H9 (cell line): ENCODE measurements around the gene PUS3. TPM values are rescaled to one million over a fixed set of nuclear protein-coding genes. Genes with fewer than 3 reads are reported as not detected.

Source experiments
- DNase-seq: peaks from one replicate; pipeline ENCODE4 v3.0.0-alpha.2; 2017
- H2AFZ ChIP-seq: one replicate; pipeline ENCODE4 v1.6.1; 2013; ENCODE audit warnings: mild to moderate bottlenecking, low read length, control low read depth, moderate library complexity
- H2AK5ac ChIP-seq: 2 replicates; pipeline ENCODE4 v1.6.1; 2013; ENCODE audit warnings: low read length, control low read depth, mixed read lengths; ENCODE audit not compliant: insufficient read length
- H2BK120ac ChIP-seq: one replicate; pipeline ENCODE4 v1.6.1; 2013; ENCODE audit warnings: low read depth, mild to moderate bottlenecking, low read length, control low read depth, inconsistent platforms; ENCODE audit not compliant: poor library complexity, severe bottlenecking
- H2BK12ac ChIP-seq: 2 replicates; pipeline ENCODE4 v1.6.1; 2013; ENCODE audit warnings: low read length, control low read depth, mixed read lengths, low read depth; ENCODE audit not compliant: insufficient read length
- H2BK15ac ChIP-seq: 2 replicates; pipeline ENCODE4 v1.6.1; 2013; ENCODE audit warnings: low read depth, low read length, control low read depth
- H2BK20ac ChIP-seq: one replicate; pipeline ENCODE4 v1.6.1; 2013; ENCODE audit warnings: low read depth, mild to moderate bottlenecking, low read length, control low read depth, inconsistent platforms; ENCODE audit not compliant: poor library complexity, severe bottlenecking
- H2BK5ac ChIP-seq: 2 replicates; pipeline ENCODE4 v1.6.1; 2013; ENCODE audit warnings: low read length, control low read depth, mixed read lengths; ENCODE audit not compliant: insufficient read length
- H3K14ac ChIP-seq: 2 replicates; pipeline ENCODE4 v1.6.1; 2013; ENCODE audit warnings: low read length, control low read depth; ENCODE audit not compliant: insufficient read depth
- H3K18ac ChIP-seq: 2 replicates; pipeline ENCODE4 v1.6.1; 2013; ENCODE audit warnings: low read depth, mild to moderate bottlenecking, mixed read lengths, low read length, control low read depth; ENCODE audit not compliant: insufficient read length
- H3K23ac ChIP-seq: 2 replicates; pipeline ENCODE4 v1.6.1; 2013; ENCODE audit warnings: low read length, control low read depth, mixed read lengths, low read depth; ENCODE audit not compliant: insufficient read length
- H3K23me2 ChIP-seq: 2 replicates; pipeline ENCODE4 v1.6.1; 2013; ENCODE audit warnings: low read depth, mild to moderate bottlenecking, mixed read lengths, low read length, control low read depth; ENCODE audit not compliant: insufficient read length, poor library complexity, severe bottlenecking
- H3K27ac ChIP-seq: 2 replicates; pipeline ENCODE4 v1.5.1; 2013; ENCODE audit warnings: low read length, control low read depth, mixed read lengths, low read depth; ENCODE audit not compliant: insufficient read length
- H3K27me3 ChIP-seq: 2 replicates; pipeline ENCODE4 v1.6.1; 2013; ENCODE audit warnings: low read length, control low read depth, inconsistent platforms; ENCODE audit not compliant: insufficient read depth
- H3K4ac ChIP-seq: 2 replicates; pipeline ENCODE4 v1.6.1; 2013; ENCODE audit warnings: low read depth, mild to moderate bottlenecking, control low read depth, inconsistent platforms, low read length, moderate library complexity
- H3K4me1 ChIP-seq: 2 replicates; pipeline ENCODE4 v1.6.1; 2013; ENCODE audit warnings: low read length, control low read depth, inconsistent platforms; ENCODE audit not compliant: insufficient read depth
- H3K4me2 ChIP-seq: 2 replicates; pipeline ENCODE4 v1.6.1; 2013; ENCODE audit warnings: low read length, control low read depth, mixed read lengths; ENCODE audit not compliant: insufficient read length, insufficient read depth
- H3K56ac ChIP-seq: 2 replicates; pipeline ENCODE4 v1.6.1; 2013; ENCODE audit warnings: low read depth, mild to moderate bottlenecking, mixed read lengths, low read length, control low read depth; ENCODE audit not compliant: insufficient read length
- H3K79me1 ChIP-seq: 2 replicates; pipeline ENCODE4 v1.6.1; 2013; ENCODE audit warnings: low read depth, mild to moderate bottlenecking, moderate library complexity, low read length, control low read depth, inconsistent platforms; ENCODE audit not compliant: insufficient read depth, poor library complexity, severe bottlenecking
- H3K79me2 ChIP-seq: 2 replicates; pipeline ENCODE4 v1.6.1; 2013; ENCODE audit warnings: low read length, control low read depth, inconsistent platforms; ENCODE audit not compliant: insufficient read depth
- H3K9ac ChIP-seq: 2 replicates; pipeline ENCODE4 v1.6.1; 2013; ENCODE audit warnings: low read length, control low read depth, mixed read lengths; ENCODE audit not compliant: insufficient read length; ENCODE audit errors: extremely low read depth
- H3K9me3 ChIP-seq: one replicate; pipeline ENCODE4 v1.6.1; 2013; ENCODE audit warnings: low read depth, low read length, inconsistent platforms; ENCODE audit not compliant: control insufficient read depth
- H3T11ph ChIP-seq: one replicate; pipeline ENCODE4 v1.6.1; 2013; ENCODE audit warnings: mild to moderate bottlenecking, low read length, control low read depth, inconsistent platforms
- H4K20me1 ChIP-seq: one replicate; pipeline ENCODE4 v1.6.1; 2013; ENCODE audit not compliant: control insufficient read depth, insufficient read length, insufficient read depth
- H4K5ac ChIP-seq: 2 replicates; pipeline ENCODE4 v1.6.1; 2013; ENCODE audit warnings: low read depth, mild to moderate bottlenecking, mixed read lengths, low read length, control low read depth; ENCODE audit not compliant: insufficient read length
- H4K8ac ChIP-seq: replicated peaks from 2 replicates; pipeline ENCODE4 v1.6.1; 2013; ENCODE audit warnings: low read length, control low read depth, mixed read lengths, low read depth; ENCODE audit not compliant: insufficient read length
- H4K91ac ChIP-seq: 2 replicates; pipeline ENCODE4 v1.6.1; 2013; ENCODE audit warnings: low read depth, mild to moderate bottlenecking, moderate library complexity, mixed read lengths, low read length, control low read depth; ENCODE audit not compliant: insufficient read length
- H3K27ac Mint-ChIP-seq, 3 experiments: 2 replicates in 2 of 3; 3 replicates in 1 of 3; pipeline ENCODE4 v1.8.0; 2020 to 2021; ENCODE audit warnings: mixed read lengths in 3 of 3, mild to moderate bottlenecking in 1 of 3, moderate library complexity in 1 of 3
- H3K27me3 Mint-ChIP-seq: 2 replicates; pipeline ENCODE4 v1.8.0; 2021; ENCODE audit warnings: low read depth, mild to moderate bottlenecking, moderate library complexity, mixed read lengths
- H3K36me3 Mint-ChIP-seq, 3 experiments: 2 replicates in 2 of 3; 3 replicates in 1 of 3; pipeline ENCODE4 v1.8.0; 2020 to 2021; ENCODE audit warnings: low read depth in 3 of 3, mixed read lengths in 3 of 3; ENCODE audit not compliant: insufficient read depth in 1 of 3
- H3K4me1 Mint-ChIP-seq, 2 experiments: 2 replicates each; pipeline ENCODE4 v1.8.0; 2020; ENCODE audit warnings: mixed read lengths in 2 of 2
- H3K4me3 Mint-ChIP-seq, 2 experiments: 2 replicates in 1 of 2; 3 replicates in 1 of 2; pipeline ENCODE4 v1.8.0; 2020 to 2021; ENCODE audit warnings: mild to moderate bottlenecking in 2 of 2, mixed read lengths in 2 of 2, moderate library complexity in 1 of 2
- H3K9me3 Mint-ChIP-seq, 2 experiments: 2 replicates in 1 of 2; 3 replicates in 1 of 2; pipeline ENCODE4 v1.8.0; 2020; ENCODE audit warnings: mild to moderate bottlenecking in 2 of 2, mixed read lengths in 2 of 2, moderate library complexity in 1 of 2
- WGBS: extraction: QIAGEN DNeasy Blood & Tissue Kit; methylation state at CpG from one replicate; pipeline ENCODE4 v1.1.7; 2013; ENCODE audit warnings: missing lambda C conversion rate, low lambda C conversion rate, mixed read lengths; ENCODE audit not compliant: insufficient read length; ENCODE audit errors: extremely low coverage; 5-methylcytosine and 5-hydroxymethylcytosine counted together
- total RNA-seq: library from RNA; stranded (reverse); gene quantifications from 2 replicates; pipeline ENCODE4 v1.2.1, GENCODE V29; 2021
- TF ChIP-seq, protein P1 (sequence below): fragments of 200-600 bp; sonication (generic); conservative IDR thresholded peaks from 3 replicates; pipeline ENCODE4 v1.8.0; 2021; ENCODE audit warnings: antibody characterized with exemption, mild to moderate bottlenecking

PUS3 gene
- total RNA-seq, 1 experiment from 2014 or later: 20.0 TPM

DNA sequence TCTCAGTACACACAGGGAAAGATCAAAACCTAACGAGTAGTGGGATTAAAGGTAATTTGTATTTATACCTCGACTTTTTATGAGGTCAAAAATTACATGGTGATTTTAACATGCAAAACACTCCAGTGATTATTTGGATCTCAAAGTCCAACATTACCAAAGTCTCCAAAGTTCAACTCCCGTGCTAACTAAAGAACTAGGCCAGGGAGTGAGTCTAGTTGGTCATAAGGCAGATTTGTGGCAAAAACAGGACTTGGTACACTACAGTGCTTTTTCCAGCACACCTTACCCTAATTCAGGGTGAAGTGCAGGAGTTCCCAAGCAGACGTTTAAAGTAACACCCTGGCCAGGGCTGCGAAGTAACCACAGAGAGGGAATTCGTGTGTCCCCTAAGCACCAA is 1.1 kb downstream of the PUS3 start:
- no peaks in the 10 kb centered on the region for H3K79me1 ChIP-seq
- Mint-ChIP-seq H3K27me3 (peaks cover 32% of the 10 kb centered on the region), H3K36me3 (peaks cover 11 to 30% (median 21%) of the 10 kb centered on the region in 3 experiments), H3K9me3 (peaks cover 0 to 6% of the 10 kb centered on the region in 2 experiments; a peak in 1 of 5 replicates), H3K27ac (no peak overlapping the region; a peak in 1 of 7 replicates), H3K4me3 (peak overlapping the region; percentile 91 to 97), H3K4me1 (peaks cover 10 to 16% of the 10 kb centered on the region in 2 experiments)
- H3T11ph ChIP-seq: no peak overlapping the region
- H3K23me2 ChIP-seq: peaks cover 11% of the 10 kb centered on the region
- DNase-seq: no peak
- TF ChIP-seq, protein P1, sequence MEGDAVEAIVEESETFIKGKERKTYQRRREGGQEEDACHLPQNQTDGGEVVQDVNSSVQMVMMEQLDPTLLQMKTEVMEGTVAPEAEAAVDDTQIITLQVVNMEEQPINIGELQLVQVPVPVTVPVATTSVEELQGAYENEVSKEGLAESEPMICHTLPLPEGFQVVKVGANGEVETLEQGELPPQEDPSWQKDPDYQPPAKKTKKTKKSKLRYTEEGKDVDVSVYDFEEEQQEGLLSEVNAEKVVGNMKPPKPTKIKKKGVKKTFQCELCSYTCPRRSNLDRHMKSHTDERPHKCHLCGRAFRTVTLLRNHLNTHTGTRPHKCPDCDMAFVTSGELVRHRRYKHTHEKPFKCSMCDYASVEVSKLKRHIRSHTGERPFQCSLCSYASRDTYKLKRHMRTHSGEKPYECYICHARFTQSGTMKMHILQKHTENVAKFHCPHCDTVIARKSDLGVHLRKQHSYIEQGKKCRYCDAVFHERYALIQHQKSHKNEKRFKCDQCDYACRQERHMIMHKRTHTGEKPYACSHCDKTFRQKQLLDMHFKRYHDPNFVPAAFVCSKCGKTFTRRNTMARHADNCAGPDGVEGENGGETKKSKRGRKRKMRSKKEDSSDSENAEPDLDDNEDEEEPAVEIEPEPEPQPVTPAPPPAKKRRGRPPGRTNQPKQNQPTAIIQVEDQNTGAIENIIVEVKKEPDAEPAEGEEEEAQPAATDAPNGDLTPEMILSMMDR: no peak
- no peak overlapping the region for H2AK5ac ChIP-seq
- H3K9ac ChIP-seq: no peak overlapping the region
- H3K9me3 ChIP-seq: no peaks in the 10 kb centered on the region
- peaks cover 9% of the 10 kb centered on the region; the same call in 1 of the 2 replicates for H3K27me3 ChIP-seq
- no CpG with 5 or more reads among the region's 6 CpGs for WGBS
- H4K20me1 ChIP-seq: no peaks in the 10 kb centered on the region
- H3K18ac ChIP-seq: no peak overlapping the region
- no peaks in the 10 kb centered on the region; the same call in none of the 2 replicates for H3K4me1 ChIP-seq
- H3K79me2 ChIP-seq: peaks cover 2% of the 10 kb centered on the region; the same call in 1 of the 2 replicates
- no peak overlapping the region for H2BK120ac ChIP-seq
- H2BK12ac ChIP-seq: no peak overlapping the region
- no peak overlapping the region for H3K23ac ChIP-seq
- no peak overlapping the region for H2BK20ac ChIP-seq
- no peak overlapping the region for H3K27ac ChIP-seq
- no peak overlapping the region for H4K8ac ChIP-seq
- no peak overlapping the region for H2AFZ ChIP-seq
- peak overlapping the region; percentile 79 for H3K4me2 ChIP-seq
- H3K4ac ChIP-seq: no peak overlapping the region
- no peak overlapping the region for H2BK15ac ChIP-seq
- no peak overlapping the region for H4K5ac ChIP-seq
- no peak overlapping the region for H3K14ac ChIP-seq
- no peak overlapping the region for H4K91ac ChIP-seq
- no peak overlapping the region for H2BK5ac ChIP-seq
- no peak overlapping the region for H3K56ac ChIP-seq
